GM19438 (cell line): ENCODE measurements around the gene TSPEAR.

Experiments
- ATAC-seq: cut with Tn5 transposase; IDR thresholded peaks from one replicate; pipeline ENCODE4 v1.9.1; 2021; ENCODE audit warnings: low read depth; ENCODE audit not compliant: unreplicated experiment

The TSPEAR gene

DNA sequence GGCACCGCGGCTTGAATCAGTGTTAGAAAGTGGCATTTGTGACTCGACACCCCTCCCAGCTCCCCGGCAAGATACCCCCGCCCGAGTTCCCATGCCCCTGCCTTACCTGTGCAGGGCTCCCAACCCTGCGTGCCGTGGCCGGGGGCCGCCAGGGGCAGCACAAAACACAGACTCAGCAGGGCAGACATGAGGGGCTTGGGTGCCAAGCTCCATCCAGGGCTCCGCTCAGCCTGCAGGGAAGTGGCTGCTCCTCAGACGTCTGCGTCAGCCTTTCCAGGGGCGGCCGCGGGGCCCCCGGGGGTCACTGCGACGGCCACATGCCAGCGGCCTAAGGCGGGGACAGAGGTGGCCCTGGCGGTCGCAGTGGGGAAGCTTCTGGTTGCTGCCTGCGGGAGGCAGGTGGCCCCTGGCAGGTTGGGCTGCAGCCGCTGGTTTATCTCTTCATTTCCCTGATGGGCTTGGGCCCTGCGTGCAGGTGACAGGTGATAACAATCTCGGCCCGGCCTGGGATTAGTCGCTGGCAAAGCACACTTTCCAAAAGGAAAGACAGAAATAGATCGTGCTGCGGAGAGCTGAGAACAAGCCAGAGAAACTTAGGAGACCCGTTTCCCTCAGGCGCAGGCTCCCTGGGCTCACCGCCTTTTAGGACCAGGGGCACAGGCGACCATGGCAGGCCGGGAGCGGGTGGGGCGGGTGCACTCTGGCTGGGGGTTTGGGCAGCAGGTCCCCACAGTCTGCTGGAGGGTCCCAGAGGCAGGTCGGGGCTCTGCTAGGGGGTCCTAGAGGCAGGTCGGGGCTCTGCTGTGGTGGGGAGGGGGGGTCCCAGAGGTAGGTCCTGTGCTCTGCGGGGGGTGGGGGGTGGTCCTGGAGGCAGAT lies at the start of gene TSPEAR:
Gene TSPEAR, minus strand, starts transcription at position 246 of the 876 bp plus-strand sequence. Its CDS starts 58 bp downstream, at position 188.
- ATAC-seq: no peak

GRCh38 chr21:44760376-44760775 lies 49.0 kb upstream of the TSPEAR start:
- no peak for ATAC-seq

DNA sequence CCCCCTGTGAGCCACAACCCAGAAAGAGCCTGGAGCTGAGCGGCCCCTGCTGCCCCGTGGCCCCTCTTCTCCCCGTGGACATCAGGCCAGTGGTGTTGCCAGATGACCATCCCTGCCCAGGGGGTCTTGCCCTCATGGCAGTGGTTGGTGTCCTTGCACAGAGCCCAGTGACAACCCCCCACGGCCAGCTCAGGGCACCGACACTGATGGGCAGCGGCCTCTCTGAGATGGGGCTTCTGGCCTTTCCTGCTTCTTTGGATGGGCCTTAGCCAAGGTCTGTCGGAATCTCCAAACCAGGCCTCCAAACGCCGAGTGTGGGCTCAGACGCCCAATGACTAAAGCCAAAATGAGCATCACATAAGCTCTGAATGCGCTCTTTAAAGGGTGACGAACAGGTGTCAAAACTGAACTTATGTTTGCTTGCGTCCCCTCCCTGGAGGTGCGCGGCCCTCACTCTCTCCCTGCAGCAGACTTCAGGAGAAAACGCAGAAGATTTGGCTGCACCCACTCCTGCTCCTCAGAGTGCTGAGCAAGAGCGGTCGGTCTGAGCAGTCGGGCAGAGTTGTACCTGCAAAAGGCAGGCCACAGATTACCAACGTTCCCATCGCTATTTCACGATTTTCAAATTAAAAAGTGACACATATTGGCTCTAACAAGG lies 48.4 kb upstream of the TSPEAR start:
- no peak for ATAC-seq

DNA sequence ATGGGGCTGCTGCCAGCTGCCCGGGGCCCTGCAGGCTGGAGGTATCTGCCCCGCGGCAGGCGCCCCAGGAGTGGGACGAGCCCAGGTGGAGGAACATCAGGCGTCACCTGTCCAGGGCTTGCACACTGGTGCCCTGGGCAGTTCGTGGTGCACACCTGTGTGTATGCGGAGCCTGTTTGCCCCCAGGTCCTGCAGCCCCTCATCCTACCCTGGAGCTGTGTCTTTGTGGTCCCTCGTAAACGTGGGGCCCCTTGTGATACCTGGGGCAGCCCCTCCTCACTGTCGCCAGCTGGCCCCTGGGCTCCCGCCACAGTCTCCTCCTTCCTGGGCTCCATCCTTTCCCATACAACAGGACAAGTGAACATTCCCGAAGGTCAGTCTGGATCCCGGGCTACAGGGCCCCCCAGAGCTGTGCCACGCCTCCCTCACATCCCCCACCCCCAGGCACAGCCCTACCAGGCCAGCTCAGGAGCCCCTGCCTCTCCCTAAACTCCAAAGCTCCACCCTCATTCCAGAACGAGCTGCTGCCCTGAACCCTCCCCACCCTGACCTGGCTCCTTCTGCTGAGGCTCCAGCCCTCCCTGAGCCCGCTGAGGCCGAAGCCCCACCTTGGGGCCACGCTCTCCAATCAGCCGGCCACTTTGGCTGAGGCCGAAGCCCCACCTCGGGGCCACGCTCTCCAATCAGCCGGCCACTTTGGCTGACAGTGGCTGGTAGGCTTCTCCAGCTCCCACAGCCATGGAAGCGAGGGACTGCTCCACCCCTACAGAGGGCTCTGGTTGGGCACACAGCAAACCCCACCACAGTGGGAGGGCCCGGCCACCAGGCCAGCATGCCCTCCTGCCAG lies 47.6 kb upstream of the TSPEAR start:
- no peak for ATAC-seq

- ATAC-seq: no peak
Observed at GRCh38 chr21:44758141-44758561, 46.8 kb upstream of the TSPEAR start.

DNA sequence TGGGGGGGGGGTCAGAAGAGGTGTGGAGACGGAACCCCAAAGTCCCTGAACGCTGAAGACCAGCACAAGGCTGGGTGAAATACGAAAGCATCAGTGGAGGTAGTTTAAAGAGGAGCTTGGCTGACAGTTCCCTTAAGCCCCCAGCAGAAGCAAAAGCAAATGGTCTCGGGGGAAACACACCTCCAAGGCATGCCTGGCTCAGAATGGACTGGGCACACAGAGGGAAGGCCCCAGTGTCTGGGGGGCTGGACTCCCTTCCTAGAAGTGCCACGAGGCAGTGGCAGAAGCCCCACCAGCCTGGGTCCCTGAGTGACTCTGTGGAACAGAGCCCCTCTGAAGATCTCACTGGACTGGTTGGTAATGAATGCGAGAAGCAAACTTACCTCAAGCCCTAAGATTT lies 46.4 kb upstream of the TSPEAR start:
- ATAC-seq: no peak

- ATAC-seq: no peak
Observed at GRCh38 chr21:44756423-44757185, 45.2 kb upstream of the TSPEAR start.

DNA sequence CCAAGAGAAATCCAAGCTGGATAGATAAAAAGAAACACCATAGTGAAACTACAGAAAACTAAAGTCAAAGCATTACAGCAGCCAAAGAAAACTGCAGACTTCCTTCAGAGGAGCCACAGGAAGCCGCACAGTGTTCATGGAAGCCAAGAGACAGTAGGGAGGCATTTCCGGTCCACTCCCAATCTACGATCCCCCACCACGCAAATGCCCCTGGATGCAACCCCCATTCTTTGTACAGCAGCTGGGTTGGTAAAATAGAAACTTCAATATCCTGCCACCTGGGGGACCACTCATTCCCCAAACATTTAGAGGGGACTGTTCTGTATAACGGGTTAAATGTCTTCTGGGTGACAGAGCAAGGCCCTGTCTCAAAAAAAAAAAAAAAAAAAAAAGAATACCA lies 43.9 kb upstream of the TSPEAR start:
- no peak for ATAC-seq

- ATAC-seq: no peak
Observed at GRCh38 chr21:44753357-44753756, 42.0 kb upstream of the TSPEAR start.

GRCh38 chr21:44752671-44753235 lies 41.4 kb upstream of the TSPEAR start:
- no peak for ATAC-seq

GRCh38 chr21:44751799-44752636 lies 40.6 kb upstream of the TSPEAR start:
- ATAC-seq: no peak

DNA sequence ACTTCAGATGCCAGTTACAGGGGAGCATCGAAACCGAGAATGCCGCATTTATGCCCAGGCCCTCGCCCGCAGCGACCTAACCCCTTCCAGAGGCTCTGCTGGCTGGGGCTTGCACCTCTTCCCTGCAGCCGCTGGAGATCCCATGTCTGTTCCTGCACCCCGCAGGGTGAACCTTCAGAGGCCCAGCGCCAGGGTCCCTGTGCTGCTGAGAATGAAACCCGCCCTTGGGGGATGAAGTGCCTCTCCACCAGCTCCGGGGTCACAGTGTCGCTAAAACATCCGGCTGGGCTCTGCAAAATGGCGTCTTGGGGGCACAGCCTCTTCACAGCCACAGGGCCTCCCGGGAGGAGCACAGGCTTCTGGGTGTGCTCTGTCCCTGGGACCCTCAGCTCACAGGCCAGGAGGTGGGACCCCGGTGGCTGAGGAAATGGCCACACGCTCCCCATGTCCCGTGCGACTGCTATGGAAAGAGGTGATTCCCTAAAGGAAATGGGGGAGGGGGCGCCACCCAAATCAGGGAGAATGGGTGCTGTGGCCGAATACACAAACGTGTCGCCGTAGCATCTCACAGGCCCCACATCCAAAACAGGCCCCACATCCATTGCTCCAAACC lies 39.9 kb upstream of the TSPEAR start:
- ATAC-seq: no peak

DNA sequence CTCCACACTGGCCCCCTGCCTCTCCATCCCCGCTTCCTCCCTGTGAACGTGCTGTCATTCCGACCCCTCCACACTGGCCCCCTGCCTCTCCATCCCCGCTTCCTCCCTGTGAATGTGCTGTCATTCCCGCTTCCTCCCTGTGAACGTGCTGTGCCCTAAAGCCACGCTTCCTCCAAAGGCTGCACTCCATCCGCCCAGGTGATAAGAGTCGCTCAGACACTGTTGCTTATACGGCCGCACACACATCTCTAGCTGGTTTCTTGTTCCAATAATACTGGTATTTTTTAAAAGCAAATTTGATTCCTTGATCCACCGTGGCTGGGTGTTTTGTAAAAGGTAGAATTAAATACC lies 39.3 kb upstream of the TSPEAR start:
- no peak for ATAC-seq

DNA sequence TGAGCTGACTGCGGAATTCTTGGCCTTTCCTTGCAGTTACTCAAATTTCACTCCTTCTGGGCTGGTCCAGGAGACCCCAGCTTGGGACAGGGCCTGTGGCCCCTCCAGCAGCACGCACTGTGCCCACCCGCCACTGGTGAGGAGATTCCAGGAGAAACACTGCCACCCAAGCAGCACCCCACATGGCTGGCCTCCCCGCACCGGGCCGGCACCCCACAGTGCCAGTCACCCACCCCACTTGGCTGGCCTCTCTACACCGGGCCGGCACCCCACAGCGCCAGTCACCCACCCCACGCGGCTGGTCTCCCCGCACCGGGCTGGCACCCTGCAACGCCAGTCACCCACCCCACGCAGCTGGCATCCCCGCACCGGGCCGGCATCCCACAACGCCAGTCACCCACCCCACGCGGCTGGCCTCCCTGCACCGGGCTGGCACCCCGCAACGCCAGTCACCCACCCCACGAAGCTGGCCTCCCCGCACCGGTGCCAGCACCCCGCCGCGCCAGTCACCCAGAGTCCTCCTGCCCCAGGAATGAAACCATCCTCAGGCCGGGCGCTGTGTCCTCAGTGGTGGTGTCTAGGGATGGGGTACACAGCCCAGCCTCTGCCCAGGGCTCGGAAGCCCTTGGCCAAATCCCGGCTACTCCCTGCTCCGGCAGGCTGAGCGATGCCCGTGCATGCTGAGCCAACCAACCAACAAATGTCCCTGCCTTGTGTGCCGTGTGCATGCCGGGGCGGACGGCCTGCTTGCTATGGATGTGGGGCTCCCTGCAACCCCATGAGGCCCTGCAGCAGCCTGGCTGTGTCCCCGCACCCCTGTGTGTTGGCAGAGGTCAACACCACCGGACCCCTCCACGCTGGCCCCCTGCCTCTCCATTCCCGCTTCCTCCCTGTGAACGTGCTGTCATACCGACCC lies 38.6 kb upstream of the TSPEAR start:
- ATAC-seq: no peak

- no peak for ATAC-seq
Observed at GRCh38 chr21:44749116-44749758, 37.9 kb upstream of the TSPEAR start.

GRCh38 chr21:44748621-44749020 lies 37.2 kb upstream of the TSPEAR start:
- ATAC-seq: no peak

DNA sequence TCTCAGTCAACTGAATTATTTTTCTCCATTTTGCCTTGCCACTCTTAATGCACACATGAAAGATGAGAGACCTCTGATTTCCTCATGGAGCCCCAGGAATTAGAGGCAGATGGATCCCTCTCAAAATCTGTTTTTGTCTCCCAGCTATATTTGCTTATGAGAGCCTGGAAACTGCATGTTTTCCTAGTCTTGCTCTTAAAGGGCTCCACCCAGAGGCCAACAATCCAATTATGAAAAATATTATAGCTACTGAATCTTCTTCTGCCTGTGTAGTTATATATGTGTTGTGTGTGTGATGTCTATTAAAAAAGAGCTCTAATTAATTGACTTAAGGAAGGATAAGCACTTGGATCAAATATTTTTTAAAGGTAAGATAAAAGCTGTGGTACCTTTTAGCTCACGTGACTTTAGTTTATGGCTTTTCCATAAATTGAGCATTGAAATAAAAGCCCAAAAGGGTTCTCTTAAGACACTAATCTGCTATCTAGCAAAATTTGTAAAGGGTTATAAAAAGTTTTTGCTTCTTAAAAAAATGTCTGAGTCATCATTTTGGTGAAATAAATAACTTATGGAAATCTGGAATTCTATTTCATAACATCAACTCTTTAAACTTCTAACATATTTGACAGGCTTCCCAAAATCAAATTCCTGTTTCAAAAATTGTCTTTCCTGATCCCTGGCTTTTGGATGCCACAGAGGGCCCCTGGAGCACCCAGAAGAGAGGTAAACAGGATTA lies 31.2 kb upstream of the TSPEAR start:
- ATAC-seq: no peak
